Fibroblast of skin of left biceps (primary cell): ENCODE data around the gene ZNF217.
"Not testable (repeated sequence)": the region's sequence is repeated elsewhere in the genome, so short reads cannot be mapped to it uniquely, and the experiment has no call there.

Experiments used
- DNase-seq, 2 experiments: peaks; one replicate each; pipeline ENCODE4 v3.0.0-alpha.2; 2013; ENCODE audit warnings: low read depth in 2 of 2

The ZNF217 gene

GRCh38 chr20:53593466-53594007 is at the start of gene ZNF217:
TSS of gene ZNF217 (minus strand) at chr20:53593839. CDS start at chr20:53582826, 11,013 bp downstream.
- DNase-seq, result peak in 1 of 2 experiments; percentile 26

GRCh38 chr20:53643031-53643832 is 49.6 kb upstream of the ZNF217 start:
- DNase-seq, result no peak

- DNase-seq, result no peak
Observed at GRCh38 chr20:53642196-53643030, 48.8 kb upstream of the ZNF217 start.

GRCh38 chr20:53639647-53640440 is 46.2 kb upstream of the ZNF217 start:
- no peak for DNase-seq

DNA sequence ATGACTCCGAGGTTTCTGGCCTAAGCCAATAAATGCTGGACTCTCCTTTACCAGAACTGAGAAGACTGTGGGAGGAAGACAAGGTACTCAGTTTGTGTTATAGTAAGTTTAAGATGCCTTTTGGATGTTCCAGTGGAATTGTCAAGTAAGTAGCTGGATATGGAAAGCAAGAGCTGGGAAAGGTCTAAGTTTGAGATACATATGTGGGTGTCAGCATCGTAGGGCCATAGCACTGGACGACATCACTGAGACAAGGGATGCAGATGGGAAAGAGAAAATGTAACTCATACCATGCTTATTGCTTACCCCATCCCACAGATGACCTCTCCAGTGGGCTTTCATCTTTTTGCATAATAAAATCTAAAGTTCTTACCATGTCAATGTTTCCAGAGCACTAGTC is 45.5 kb upstream of the ZNF217 start:
- DNase-seq, result no peak

- DNase-seq, result not testable (repeated sequence)
Observed at GRCh38 chr20:53637310-53637709, 43.7 kb upstream of the ZNF217 start.

GRCh38 chr20:53636540-53637097 is 43.0 kb upstream of the ZNF217 start:
- no peak for DNase-seq

GRCh38 chr20:53635221-53635620 is 41.6 kb upstream of the ZNF217 start:
- no peak for DNase-seq

GRCh38 chr20:53631909-53632662 is 38.4 kb upstream of the ZNF217 start:
- no peak for DNase-seq

GRCh38 chr20:53629436-53629835 is 35.8 kb upstream of the ZNF217 start:
- no peak for DNase-seq

GRCh38 chr20:53628758-53629157 is 35.1 kb upstream of the ZNF217 start:
- not testable (repeated sequence) for DNase-seq

- DNase-seq, result no peak
Observed at GRCh38 chr20:53628076-53628475, 34.4 kb upstream of the ZNF217 start.

DNA sequence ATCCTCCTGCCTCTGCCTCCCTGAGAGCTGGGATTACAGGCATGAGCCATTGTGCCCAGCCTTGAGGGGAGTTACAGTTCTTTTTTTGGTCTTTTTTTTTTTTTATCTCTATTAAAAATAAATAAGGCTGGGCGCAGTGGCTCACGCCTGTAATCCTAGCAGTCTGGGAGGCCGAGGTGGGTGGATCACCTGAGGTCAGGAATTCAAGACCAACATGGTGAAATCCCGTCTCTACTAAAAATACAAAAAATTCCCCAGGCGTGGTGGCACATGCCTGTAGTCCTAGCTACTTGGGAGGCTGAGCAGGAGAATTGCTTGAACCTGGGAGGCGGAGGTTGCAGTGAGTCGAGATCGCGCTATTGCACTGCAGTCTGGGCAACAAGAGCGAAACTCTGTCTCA is 33.4 kb upstream of the ZNF217 start:
- DNase-seq, result not testable (repeated sequence)

DNA sequence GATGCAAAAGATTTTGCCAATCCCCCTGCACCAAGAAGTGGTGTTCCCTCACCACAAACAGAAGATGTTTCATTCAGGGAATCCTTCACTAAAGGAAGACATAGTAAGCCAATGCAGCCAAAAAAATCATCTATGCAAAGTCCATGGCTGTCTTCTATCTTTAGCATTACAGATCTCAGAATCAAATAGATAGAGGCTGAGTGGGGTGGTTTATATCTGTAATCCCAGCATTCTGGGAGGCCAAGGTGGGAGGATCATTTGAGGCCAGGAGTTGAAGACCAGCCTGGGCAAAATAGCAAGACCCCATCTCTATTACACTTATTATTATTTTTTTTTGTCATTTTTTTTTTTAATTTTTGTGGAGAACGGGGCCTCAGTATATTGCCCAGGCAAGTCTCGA is 32.9 kb upstream of the ZNF217 start:
- DNase-seq, result no peak

- no peak for DNase-seq
Observed at GRCh38 chr20:53625311-53626129, 31.9 kb upstream of the ZNF217 start.

- DNase-seq, result not testable (repeated sequence)
Observed at GRCh38 chr20:53624927-53625250, 31.2 kb upstream of the ZNF217 start.

- DNase-seq, result no peak
Observed at GRCh38 chr20:53623454-53624211, 30.0 kb upstream of the ZNF217 start.

GRCh38 chr20:53623134-53623453 is 29.5 kb upstream of the ZNF217 start:
- DNase-seq, result no peak
